SK-N-MC (cell line): Measurements from ENCODE around the gene ANAPC2.

Source experiments
- EZH2 ChIP-seq: fragments of 200-600 bp; sonication (generic); IDR thresholded peaks from one replicate; pipeline ENCODE4 v1.6.1; 2017; ENCODE audit warnings: antibody characterized with exemption
- POLR2AphosphoS5 ChIP-seq: IDR thresholded peaks from 2 replicates; pipeline ENCODE4 v1.6.1; 2012; ENCODE audit warnings: mild to moderate bottlenecking, low read depth, low read length, borderline replicate concordance

DNA sequence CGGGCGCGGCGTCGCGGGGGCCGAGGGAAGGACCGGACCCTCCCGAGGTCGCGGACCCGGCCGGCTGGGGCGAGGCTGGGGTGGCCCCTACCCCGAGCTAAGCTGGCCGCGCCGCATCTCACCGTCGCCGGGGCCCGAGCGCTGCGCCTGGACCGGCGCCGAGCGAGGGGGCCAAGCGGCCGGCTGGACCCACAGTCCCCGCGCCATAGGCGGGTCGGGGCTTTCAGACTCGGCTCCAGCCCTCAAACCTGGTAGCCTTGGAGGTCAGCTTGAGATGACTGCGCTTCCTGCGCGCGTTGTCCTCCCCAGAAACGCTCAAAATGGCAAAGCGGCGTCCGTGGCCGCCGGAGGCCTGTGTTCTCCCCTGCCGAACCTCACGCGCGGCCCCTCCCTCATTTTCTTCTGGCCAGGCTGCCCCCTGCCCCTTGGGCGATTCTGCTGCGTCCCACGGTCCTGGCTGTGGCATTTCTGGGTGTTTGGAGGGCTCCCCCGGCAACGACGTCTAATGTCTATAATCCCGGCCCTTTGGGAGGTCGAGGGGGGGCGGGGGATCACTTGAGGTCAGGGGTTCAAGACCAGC is 58.1 kb downstream of the ANAPC2 start:
- TF ChIP-seq POLR2AphosphoS5 (no peak), EZH2 (no peak)
